ENCODE data around the gene DDX23.
"Not testable (repeated sequence)": the region's sequence is repeated elsewhere in the genome, so short reads cannot be mapped to it uniquely, and the experiment has no call there.

Gene DDX23

GRCh38 chr12:48873534-48873933 is 21.6 kb upstream of the DDX23 start:
- H3K4me3 Mint-ChIP-seq; H3K36me3 Mint-ChIP-seq (ENCODE audit: low read depth); H3K27ac Mint-ChIP-seq; H3K4me1 Mint-ChIP-seq (ENCODE audit: low read depth); H3K27me3 Mint-ChIP-seq (ENCODE audit: low read depth); DNase-seq (ENCODE audit: low spot score); H3K9me3 Mint-ChIP-seq: not testable (repeated sequence)

- no peaks in the 10 kb centered on the region for H3K36me3 Mint-ChIP-seq (ENCODE audit: low read depth)
- H3K4me3 Mint-ChIP-seq = no peak overlapping the region
- peaks cover 6% of the 10 kb centered on the region for H3K27me3 Mint-ChIP-seq (ENCODE audit: low read depth)
- no peaks in the 10 kb centered on the region for H3K9me3 Mint-ChIP-seq
- no peaks in the 10 kb centered on the region for H3K4me1 Mint-ChIP-seq (ENCODE audit: low read depth)
- H3K27ac Mint-ChIP-seq = no peak overlapping the region
- DNase-seq (ENCODE audit: low spot score) = no peak
Measured at GRCh38 chr12:48873096-48873495, 21.1 kb upstream of the DDX23 start.

GRCh38 chr12:48869191-48869590 is 17.2 kb upstream of the DDX23 start:
- peaks cover 15% of the 10 kb centered on the region for H3K27me3 Mint-ChIP-seq (ENCODE audit: low read depth)

GRCh38 chr12:48868451-48868850 is 16.5 kb upstream of the DDX23 start:
- Mint-ChIP-seq H3K36me3 (ENCODE audit: low read depth) (no peaks in the 10 kb centered on the region), H3K27ac (no peak overlapping the region), H3K27me3 (ENCODE audit: low read depth) (peaks cover 22% of the 10 kb centered on the region), H3K4me1 (ENCODE audit: low read depth) (peaks cover 21% of the 10 kb centered on the region), H3K4me3 (no peak overlapping the region), H3K9me3 (no peaks in the 10 kb centered on the region)
- DNase-seq (ENCODE audit: low spot score) = no peak

More at GRCh38 chr12:48869191-48869590, 17.2 kb upstream of the DDX23 start:
- Mint-ChIP-seq H3K4me1 (ENCODE audit: low read depth) (peaks cover 19% of the 10 kb centered on the region), H3K36me3 (ENCODE audit: low read depth) (no peaks in the 10 kb centered on the region), H3K27ac (no peak overlapping the region), H3K4me3 (no peak overlapping the region), H3K9me3 (no peaks in the 10 kb centered on the region)
- DNase-seq (ENCODE audit: low spot score) = no peak

- H3K27ac Mint-ChIP-seq = peak overlapping the region; percentile 75
- H3K4me1 Mint-ChIP-seq (ENCODE audit: low read depth) = peaks cover 23% of the 10 kb centered on the region
- peak overlapping the region; percentile 87 for H3K4me3 Mint-ChIP-seq
- peaks cover 26% of the 10 kb centered on the region for H3K27me3 Mint-ChIP-seq (ENCODE audit: low read depth)
- no peaks in the 10 kb centered on the region for H3K36me3 Mint-ChIP-seq (ENCODE audit: low read depth)
- H3K9me3 Mint-ChIP-seq = no peaks in the 10 kb centered on the region
- DNase-seq (ENCODE audit: low spot score) = no peak
Measured at GRCh38 chr12:48866052-48866711, 14.2 kb upstream of the DDX23 start.

GRCh38 chr12:48865281-48866051 is 13.5 kb upstream of the DDX23 start, which contains the start of gene RND1:
Gene RND1, minus strand, starts transcription at chr12:48865870. Its CDS starts 103 bp downstream, at chr12:48865767.
- H3K36me3 Mint-ChIP-seq (ENCODE audit: low read depth) = no peaks in the 10 kb centered on the region
- H3K27ac Mint-ChIP-seq = peak within 1 kb of the TSS; percentile 75
- peak; percentile 85 for DNase-seq (ENCODE audit: low spot score)
- H3K4me3 Mint-ChIP-seq = peak within 1 kb of the TSS; percentile 87
- peaks cover 24% of the 10 kb centered on the region for H3K4me1 Mint-ChIP-seq (ENCODE audit: low read depth)
- peaks cover 26% of the 10 kb centered on the region for H3K27me3 Mint-ChIP-seq (ENCODE audit: low read depth)
- no peaks in the 10 kb centered on the region for H3K9me3 Mint-ChIP-seq

- DNase-seq (ENCODE audit: low spot score) = no peak
- peaks cover 26% of the 10 kb centered on the region for H3K27me3 Mint-ChIP-seq (ENCODE audit: low read depth)
- H3K4me3 Mint-ChIP-seq = no peak overlapping the region
- no peak overlapping the region for H3K27ac Mint-ChIP-seq
- H3K4me1 Mint-ChIP-seq (ENCODE audit: low read depth) = peaks cover 24% of the 10 kb centered on the region
- no peaks in the 10 kb centered on the region for H3K9me3 Mint-ChIP-seq
- H3K36me3 Mint-ChIP-seq (ENCODE audit: low read depth) = no peaks in the 10 kb centered on the region
Measured at GRCh38 chr12:48863291-48863690, 11.3 kb upstream of the DDX23 start.

- Mint-ChIP-seq H3K4me1 (ENCODE audit: low read depth) (peaks cover 24% of the 10 kb centered on the region), H3K4me3 (no peak overlapping the region), H3K27me3 (ENCODE audit: low read depth) (peaks cover 26% of the 10 kb centered on the region), H3K36me3 (ENCODE audit: low read depth) (no peaks in the 10 kb centered on the region), H3K9me3 (no peaks in the 10 kb centered on the region), H3K27ac (no peak overlapping the region)
- DNase-seq (ENCODE audit: low spot score) = no peak
Measured at GRCh38 chr12:48862760-48863159, 10.8 kb upstream of the DDX23 start.

- Mint-ChIP-seq H3K9me3 (no peaks in the 10 kb centered on the region), H3K4me1 (ENCODE audit: low read depth) (peaks cover 22% of the 10 kb centered on the region), H3K36me3 (ENCODE audit: low read depth) (no peaks in the 10 kb centered on the region), H3K4me3 (no peak overlapping the region), H3K27me3 (ENCODE audit: low read depth) (peaks cover 26% of the 10 kb centered on the region), H3K27ac (no peak overlapping the region)
- no peak for DNase-seq (ENCODE audit: low spot score)
Measured at GRCh38 chr12:48861111-48861510, 9.1 kb upstream of the DDX23 start.

GRCh38 chr12:48860236-48860635 is 8.3 kb upstream of the DDX23 start:
- H3K9me3 Mint-ChIP-seq; H3K4me3 Mint-ChIP-seq; H3K27ac Mint-ChIP-seq; DNase-seq (ENCODE audit: low spot score); H3K36me3 Mint-ChIP-seq (ENCODE audit: low read depth): not testable (repeated sequence)
- peaks cover 26% of the 10 kb centered on the region for H3K27me3 Mint-ChIP-seq (ENCODE audit: low read depth)
- H3K4me1 Mint-ChIP-seq (ENCODE audit: low read depth) = peaks cover 16% of the 10 kb centered on the region

- H3K4me3 Mint-ChIP-seq = no peak overlapping the region
- H3K27ac Mint-ChIP-seq = no peak overlapping the region
- DNase-seq (ENCODE audit: low spot score) = no peak
- H3K9me3 Mint-ChIP-seq = no peaks in the 10 kb centered on the region
- no peaks in the 10 kb centered on the region for H3K36me3 Mint-ChIP-seq (ENCODE audit: low read depth)
- H3K27me3 Mint-ChIP-seq (ENCODE audit: low read depth) = peaks cover 21% of the 10 kb centered on the region
- H3K4me1 Mint-ChIP-seq (ENCODE audit: low read depth) = peaks cover 9% of the 10 kb centered on the region
Measured at GRCh38 chr12:48859607-48860006, 7.6 kb upstream of the DDX23 start.

GRCh38 chr12:48858043-48858442 is 6.1 kb upstream of the DDX23 start:
- H3K36me3 Mint-ChIP-seq (ENCODE audit: low read depth) = no peaks in the 10 kb centered on the region
- H3K27me3 Mint-ChIP-seq (ENCODE audit: low read depth) = peaks cover 6% of the 10 kb centered on the region
- DNase-seq (ENCODE audit: low spot score) = no peak
- no peaks in the 10 kb centered on the region for H3K9me3 Mint-ChIP-seq
- peaks cover 8% of the 10 kb centered on the region for H3K4me1 Mint-ChIP-seq (ENCODE audit: low read depth)
- no peak overlapping the region for H3K27ac Mint-ChIP-seq
- H3K4me3 Mint-ChIP-seq = no peak overlapping the region

GRCh38 chr12:48857278-48857994 is 5.5 kb upstream of the DDX23 start:
- no peak for DNase-seq (ENCODE audit: low spot score)
- Mint-ChIP-seq H3K27me3 (ENCODE audit: low read depth) (peaks cover 1% of the 10 kb centered on the region), H3K27ac (no peak overlapping the region), H3K4me3 (no peak overlapping the region), H3K4me1 (ENCODE audit: low read depth) (peaks cover 12% of the 10 kb centered on the region), H3K36me3 (ENCODE audit: low read depth) (no peaks in the 10 kb centered on the region), H3K9me3 (no peaks in the 10 kb centered on the region)

- DNase-seq (ENCODE audit: low spot score) = no peak
- Mint-ChIP-seq H3K4me3 (no peak overlapping the region), H3K9me3 (no peaks in the 10 kb centered on the region), H3K27me3 (ENCODE audit: low read depth) (no peaks in the 10 kb centered on the region), H3K27ac (no peak overlapping the region), H3K4me1 (ENCODE audit: low read depth) (peaks cover 15% of the 10 kb centered on the region), H3K36me3 (ENCODE audit: low read depth) (peaks cover 2% of the 10 kb centered on the region)
Measured at GRCh38 chr12:48856379-48856778, 4.4 kb upstream of the DDX23 start.

All from T-helper 2 cell treated with Interferon-gamma antibody and Interleukin-4, amounts not matched to agents 5 μg/mL and 100 μg/mL, for 36 hours (primary cell).